Right ventricle myocardium superior (tissue), 1 donor: ENCODE data around the gene SLC12A8. TPM values are rescaled to one million over a fixed set of nuclear protein-coding genes. Genes with fewer than 3 reads are reported as not detected.

ENCODE experiments used
- ATAC-seq: fragments of 200-7000 bp; cut with Tn5 transposase; one replicate; pipeline ENCODE4 v1.9.1; 2020; ENCODE audit warnings: mild to moderate bottlenecking; ENCODE audit not compliant: poor library complexity
- DNase-seq: peaks from one replicate; pipeline ENCODE4 v3.0.0-alpha.2; 2020
- intact Hi-C: fragments of 100-400 bp; cut with DNase I; formaldehyde crosslinking; loops from one replicate; pipeline ENCODE4 v1.11.2; 2022
- total RNA-seq: library from RNA; stranded (reverse); fragmentation: NEBNext Ultra II Directional; extraction: Animal tissue kit (Norgen Biotek cat#: 25700); gene quantifications from one replicate; pipeline ENCODE4 v1.2.1, GENCODE V29; 2021
- donor health status: DM: no; HTN: yes; CAD: no; lungs with severe emphysema.

The SLC12A8 gene
- total RNA-seq, 1 donor from 2014 or later: 0.30 TPM

DNA sequence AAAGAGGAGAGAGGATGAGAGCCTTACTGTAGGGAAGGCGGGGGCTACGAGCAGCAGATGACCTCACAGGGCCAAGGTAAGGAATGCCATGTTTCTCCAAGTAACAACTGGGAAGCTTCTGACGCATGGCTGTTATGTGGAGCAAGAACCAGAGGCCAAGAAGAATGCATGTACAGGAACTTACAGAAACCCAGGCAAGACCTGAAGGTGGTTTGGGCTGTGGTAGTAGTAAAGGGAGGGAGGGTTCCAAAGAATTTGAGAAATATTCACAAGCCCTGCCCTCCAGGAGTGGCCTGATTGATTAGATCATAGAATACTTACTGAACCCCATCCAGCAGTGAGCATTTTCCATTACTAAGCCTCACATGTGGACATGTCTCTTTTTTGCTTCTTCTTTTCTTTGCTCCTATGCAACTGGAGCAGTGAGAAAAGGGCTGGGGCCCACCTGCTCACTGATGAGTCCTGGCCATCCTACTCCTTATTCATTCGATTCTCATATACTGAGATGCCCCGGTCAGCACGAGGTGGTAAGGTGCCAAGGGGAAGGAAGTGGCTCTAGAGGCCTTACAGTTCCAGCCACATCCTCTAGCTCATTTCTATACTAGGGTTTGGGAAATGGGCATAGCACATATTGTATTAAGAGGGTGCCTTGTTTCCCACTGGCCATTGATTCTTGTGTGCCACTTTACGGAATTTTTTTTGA lies 8.3 kb upstream of the SLC12A8 start:
- no peak for DNase-seq
- no peak for ATAC-seq
- intact Hi-C loops: no loop called here

GRCh38 chr3:125220183-125220582 lies 7.6 kb upstream of the SLC12A8 start:
- no peak for DNase-seq
- intact Hi-C loops: no loop called here
- ATAC-seq: no peak

- intact Hi-C loops: no loop called here
- DNase-seq (no peak), ATAC-seq (no peak)
Observed at GRCh38 chr3:125219261-125219701, 6.7 kb upstream of the SLC12A8 start.

GRCh38 chr3:125214738-125215137 lies 2.2 kb upstream of the SLC12A8 start:
- intact Hi-C loops: no loop called here
- ATAC-seq (no peak), DNase-seq (no peak)

GRCh38 chr3:125213946-125214542 lies 1.5 kb upstream of the SLC12A8 start:
- no peak for ATAC-seq
- intact Hi-C loops: no loop called here

GRCh38 chr3:125213364-125213755 lies 812 bp upstream of the SLC12A8 start:
- intact Hi-C loops: no loop called here
- no peak for ATAC-seq
- no peak for DNase-seq

More at GRCh38 chr3:125213946-125214542, 1.5 kb upstream of the SLC12A8 start:
- no peak for DNase-seq

DNA sequence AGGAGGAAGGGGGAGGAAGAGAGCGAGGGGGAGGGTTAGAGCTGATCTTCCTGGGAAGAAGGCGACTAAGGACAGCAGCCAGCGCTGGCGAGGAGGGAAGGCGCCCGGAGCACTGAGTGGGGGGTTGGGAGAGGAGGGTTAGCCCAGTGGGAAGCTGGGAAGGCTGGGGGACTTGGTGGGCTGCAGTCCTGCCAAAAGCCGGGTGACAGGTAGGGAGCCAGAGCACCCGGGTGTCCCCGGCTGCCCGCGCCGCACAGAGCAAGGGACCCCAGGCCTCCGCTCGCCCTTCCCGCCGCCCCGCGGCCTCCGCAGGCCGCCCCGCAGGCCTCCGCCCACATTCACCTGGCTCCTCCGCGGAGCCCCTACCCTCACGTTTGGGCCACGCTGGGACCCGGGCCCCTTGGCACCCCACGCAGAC lies 448 bp downstream of the SLC12A8 start:
- intact Hi-C loops: no loop called here
- ATAC-seq (peak; percentile 60), DNase-seq (no peak)

DNA sequence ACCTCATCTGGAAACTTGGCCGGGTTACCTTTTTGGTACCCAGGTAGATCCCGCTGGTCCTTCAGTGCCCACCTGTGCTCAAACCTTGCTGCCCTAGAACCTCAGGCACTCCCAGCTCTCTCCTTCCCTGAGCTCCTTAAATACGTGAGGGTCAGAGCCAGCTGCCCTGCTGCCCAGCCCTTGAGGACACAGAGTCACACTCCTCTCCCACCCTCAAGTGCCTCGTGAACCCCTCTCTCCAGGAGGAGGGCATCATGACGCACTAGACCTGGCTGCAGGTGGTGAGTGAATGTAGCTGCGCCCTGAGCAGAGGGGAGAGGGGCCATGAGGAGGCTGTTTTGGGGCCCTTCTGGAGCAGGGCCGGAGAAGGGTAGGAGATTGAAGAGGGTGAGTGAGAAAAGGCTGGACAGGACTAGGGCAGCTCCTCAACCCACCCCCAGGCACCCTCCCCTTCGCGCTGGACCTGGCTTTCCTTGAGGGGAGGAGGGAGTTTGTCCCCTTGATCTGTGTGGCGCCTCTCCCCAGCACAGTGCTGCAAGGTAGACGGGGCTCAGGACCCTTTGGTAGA lies 941 bp downstream of the SLC12A8 start:
- DNase-seq (no peak), ATAC-seq (no peak)
- intact Hi-C loops: no loop called here

- intact Hi-C loops: no loop called here
- no peak for DNase-seq
- no peak for ATAC-seq
Observed at GRCh38 chr3:125207949-125208568, 4.5 kb downstream of the SLC12A8 start.

GRCh38 chr3:125207507-125207906 lies 5.0 kb downstream of the SLC12A8 start:
- DNase-seq (no peak), ATAC-seq (no peak)
- intact Hi-C loops: no loop called here

- no peak for DNase-seq
- intact Hi-C loops: no loop called here
- ATAC-seq: no peak
Observed at GRCh38 chr3:125206934-125207333, 5.6 kb downstream of the SLC12A8 start.

DNA sequence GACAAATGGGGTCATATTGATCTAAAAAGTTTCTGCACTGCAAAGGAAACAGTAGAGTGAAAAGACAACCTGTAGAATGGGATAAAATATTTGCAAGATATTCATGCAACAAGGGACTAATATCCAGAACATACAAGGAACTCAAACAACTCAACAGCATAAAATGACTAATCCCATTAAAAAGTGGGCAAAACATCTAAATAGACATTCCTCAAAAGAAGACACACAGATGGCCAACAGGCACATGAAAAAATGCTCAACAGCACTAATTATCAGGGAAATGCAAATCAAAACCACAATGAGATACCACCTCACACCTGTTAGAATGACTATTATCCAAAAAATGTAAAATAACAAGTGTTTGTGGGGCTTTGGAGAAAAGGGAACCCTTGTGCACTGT lies 8.8 kb downstream of the SLC12A8 start:
- DNase-seq (no peak), ATAC-seq (no peak)
- intact Hi-C loops: no loop called here

DNA sequence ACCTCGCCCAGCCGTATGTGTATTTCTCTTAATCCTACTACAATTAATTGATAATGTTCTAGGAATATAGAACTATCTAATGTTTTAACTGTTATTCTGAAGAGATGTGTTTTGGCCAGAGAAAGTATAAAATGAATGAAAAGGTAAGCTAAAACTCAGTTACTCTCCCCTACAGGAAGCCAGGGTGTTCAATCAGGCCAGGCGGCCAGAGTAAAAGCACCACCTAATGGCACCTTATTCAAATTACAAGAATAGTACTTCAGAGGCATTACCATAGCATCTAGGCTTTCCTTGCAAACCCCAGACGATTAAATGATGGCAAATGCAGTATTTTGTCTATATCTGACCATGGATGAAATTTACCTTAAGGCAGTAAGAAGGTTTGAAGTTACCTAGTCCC lies 10.4 kb downstream of the SLC12A8 start:
- intact Hi-C loops: no loop called here
- DNase-seq (no peak), ATAC-seq (no peak)

DNA sequence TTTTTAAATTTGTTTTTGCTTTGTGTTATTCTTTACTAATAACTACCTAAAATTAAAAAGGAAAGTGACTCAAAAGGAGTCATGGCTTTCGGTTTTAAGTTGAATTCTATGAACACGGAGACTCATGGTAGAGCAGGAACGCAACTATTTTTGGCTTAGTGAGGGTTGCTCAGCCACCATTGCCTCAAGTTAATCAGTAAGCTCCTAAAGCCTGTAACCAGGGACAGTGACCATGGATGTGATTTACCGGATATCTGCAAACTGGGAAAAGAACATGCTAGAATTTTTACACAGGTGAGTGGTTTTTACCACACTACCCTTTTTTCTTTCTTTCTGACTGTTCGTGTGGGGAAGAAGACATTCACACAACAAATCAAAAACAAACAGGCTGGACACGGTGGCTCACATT lies 11.8 kb downstream of the SLC12A8 start:
- intact Hi-C loops: no loop called here
- no peak for DNase-seq
- no peak for ATAC-seq

DNA sequence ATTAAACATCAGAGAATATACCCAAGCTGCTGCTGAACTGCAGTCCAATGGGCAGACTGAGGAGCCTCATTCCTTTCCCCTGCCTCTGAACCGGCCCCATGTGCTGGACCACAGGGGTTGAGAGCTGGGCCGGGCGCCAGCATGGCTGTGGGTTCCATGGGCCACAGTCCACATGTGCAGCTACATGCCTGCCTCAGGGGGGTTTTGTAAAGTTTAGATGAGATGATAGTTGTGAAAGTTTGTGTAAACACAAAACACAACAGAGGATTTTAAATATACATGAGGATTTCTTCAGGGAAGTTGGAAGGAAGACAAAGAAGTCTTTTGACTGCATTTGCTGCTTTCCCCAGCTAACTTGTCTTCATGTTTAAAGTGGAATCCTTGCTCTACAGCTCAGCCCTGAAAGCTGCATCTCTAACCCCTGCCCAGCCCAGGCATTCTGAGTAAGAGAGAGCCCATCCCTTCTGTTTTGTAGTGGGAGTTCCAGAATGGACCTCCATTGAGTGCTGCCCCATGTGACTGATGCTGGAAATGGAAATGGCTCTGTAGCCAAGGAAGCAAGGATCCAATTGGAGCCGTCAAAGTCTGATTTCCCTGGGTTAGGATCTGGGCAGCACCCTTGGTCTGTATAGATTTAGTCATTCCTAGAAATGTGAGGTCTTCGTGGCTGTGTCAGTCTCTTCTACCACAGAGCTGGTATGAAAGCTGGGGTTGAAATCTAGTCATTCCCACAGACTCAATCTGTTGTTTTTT lies 17.5 kb downstream of the SLC12A8 start:
- ATAC-seq: no peak
- DNase-seq: no peak
- intact Hi-C loops: no loop called here

DNA sequence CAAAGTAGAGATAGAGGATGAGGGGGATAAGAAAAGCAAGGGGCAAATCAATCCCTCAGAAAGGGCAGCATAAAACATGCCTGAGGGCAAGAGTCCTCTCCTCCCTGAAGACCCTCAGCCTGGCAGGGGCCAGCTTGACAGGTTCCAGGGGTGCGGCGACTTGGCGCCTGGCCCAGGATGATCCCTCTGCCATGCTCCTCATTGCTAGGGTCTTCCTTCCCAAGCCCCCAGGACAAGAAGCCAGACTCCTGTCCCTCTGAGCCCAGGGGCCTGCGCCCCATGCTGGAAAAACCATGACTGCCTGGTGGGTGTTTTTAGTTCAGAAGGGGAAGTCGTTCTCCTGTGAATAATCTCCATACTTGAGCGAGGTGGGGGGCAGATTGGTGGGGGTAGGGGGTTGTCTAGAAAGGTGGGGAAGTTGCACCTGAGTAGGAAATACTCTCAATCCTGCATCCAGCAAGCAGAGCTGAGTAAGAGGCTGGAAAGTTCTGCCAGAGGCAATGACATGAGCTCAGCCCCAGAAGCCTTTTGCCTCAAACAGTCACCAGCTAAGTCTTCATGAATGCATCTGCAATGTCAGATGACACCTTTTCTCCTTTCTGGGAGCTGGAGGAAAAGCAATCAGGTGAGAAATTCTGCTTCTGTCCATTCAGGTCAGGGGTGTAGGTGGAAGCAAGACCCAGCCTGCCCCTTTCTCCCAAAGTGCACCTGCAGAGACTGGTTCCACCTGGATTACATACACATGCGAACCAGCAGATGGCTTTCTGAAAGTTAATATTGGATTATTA lies 18.3 kb downstream of the SLC12A8 start:
- ATAC-seq (no peak), DNase-seq (no peak)
- intact Hi-C loops: no loop called here

DNA sequence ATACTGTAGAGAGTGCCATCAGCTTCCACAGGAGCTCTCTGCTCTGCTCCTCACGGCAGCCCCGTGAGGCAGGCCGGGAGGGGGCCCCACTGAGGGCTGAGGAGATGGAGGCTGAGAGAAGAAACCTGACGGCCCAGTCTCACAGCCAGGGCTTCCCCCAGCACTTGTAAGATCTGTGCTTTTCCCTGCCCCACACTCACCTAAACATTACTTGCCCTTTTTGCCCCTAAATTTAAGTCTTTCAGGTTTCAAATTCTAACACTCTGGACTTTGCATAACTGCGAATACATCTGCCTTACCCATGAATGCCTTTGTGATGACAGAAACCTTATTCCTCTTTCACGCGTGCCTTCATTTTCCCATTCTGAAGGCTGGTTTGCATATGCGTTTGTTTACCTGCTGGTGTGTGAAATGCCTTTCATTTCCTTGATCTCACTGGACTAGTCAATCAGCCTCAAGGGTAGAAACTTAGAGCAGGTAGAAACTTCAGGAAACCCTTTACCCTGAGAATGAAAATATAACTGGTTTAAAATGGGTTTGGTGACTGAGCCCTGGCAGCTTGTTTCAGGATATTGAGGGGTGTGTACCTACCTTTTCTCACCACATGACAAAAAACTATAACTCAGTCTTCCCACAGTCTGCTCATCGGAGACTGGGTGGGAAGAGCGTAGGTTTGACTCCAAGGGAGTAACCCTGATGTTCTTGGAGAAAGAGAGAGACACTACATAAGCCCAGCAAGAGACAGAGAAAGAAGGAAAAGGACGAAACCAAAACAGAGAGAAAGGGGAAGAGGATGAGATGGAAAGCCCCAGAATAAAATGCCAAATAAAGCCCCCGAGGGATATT lies 20.1 kb downstream of the SLC12A8 start:
- ATAC-seq (no peak), DNase-seq (no peak)
- intact Hi-C loops: no loop called here

- ATAC-seq (no peak), DNase-seq (no peak)
- intact Hi-C loops: no loop called here
Observed at GRCh38 chr3:125191730-125192129, 20.8 kb downstream of the SLC12A8 start.
